A549 (cell line): ENCODE results near the gene ATG2A.

Experiments
- POLR2A ChIP-seq: IDR thresholded peaks from 2 replicates; pipeline ENCODE4 v1.6.1; 2012; ENCODE audit warnings: mild to moderate bottlenecking, low read length
- POLR2AphosphoS2 ChIP-seq: conservative IDR thresholded peaks from 2 replicates; pipeline ENCODE4 v1.6.1; 2012; ENCODE audit warnings: low read length, improper control_type of control experiment, inconsistent platforms
- TF ChIP-seq, protein P1 (sequence below): fragments of >200 bp; sonication (Bioruptor Twin); formaldehyde crosslinking; IDR thresholded peaks from 3 replicates; pipeline ENCODE4 v1.5.1; 2016
- TF ChIP-seq, protein P2 (sequence below): IDR thresholded peaks from 2 replicates; pipeline ENCODE4 v1.6.1; 2012

DNA sequence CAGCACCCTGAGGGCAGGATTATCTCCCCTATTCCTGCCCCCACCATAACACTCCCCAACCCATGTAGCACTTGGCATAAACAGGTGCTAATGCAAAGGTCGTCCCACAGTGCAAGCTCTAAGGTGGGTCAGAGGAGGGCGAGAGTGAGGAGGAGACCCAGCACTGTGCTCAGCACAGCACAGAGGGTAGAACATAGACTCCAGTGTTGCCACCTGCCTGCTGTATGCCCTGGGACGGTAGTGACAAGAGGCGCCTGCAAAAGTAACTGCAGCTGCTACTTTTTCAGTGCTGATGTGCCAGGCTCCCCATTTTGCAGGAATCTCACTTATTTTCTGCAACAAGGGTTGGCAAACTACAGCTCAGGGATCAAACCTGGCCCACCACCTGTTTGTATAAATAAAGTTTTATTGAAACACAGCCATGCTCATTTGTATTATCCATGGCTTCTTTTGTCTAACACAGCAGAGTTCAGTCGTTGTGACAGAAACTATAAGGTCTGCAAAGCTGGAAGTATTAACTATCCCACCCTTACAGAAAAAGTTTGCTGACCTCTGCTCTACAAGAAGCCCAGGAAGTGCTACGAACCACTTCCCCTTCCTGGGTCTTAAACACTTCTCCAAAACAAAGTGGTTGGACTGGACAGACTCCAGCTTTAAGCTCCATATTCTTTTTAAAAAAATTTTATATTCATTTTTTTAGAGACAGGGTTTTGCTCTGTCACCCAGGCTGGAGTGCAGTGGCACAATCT is 55.6 kb downstream of the ATG2A start:
- TF ChIP-seq POLR2A (no peak), POLR2AphosphoS2 (no peak)
- TF ChIP-seq, protein P1, sequence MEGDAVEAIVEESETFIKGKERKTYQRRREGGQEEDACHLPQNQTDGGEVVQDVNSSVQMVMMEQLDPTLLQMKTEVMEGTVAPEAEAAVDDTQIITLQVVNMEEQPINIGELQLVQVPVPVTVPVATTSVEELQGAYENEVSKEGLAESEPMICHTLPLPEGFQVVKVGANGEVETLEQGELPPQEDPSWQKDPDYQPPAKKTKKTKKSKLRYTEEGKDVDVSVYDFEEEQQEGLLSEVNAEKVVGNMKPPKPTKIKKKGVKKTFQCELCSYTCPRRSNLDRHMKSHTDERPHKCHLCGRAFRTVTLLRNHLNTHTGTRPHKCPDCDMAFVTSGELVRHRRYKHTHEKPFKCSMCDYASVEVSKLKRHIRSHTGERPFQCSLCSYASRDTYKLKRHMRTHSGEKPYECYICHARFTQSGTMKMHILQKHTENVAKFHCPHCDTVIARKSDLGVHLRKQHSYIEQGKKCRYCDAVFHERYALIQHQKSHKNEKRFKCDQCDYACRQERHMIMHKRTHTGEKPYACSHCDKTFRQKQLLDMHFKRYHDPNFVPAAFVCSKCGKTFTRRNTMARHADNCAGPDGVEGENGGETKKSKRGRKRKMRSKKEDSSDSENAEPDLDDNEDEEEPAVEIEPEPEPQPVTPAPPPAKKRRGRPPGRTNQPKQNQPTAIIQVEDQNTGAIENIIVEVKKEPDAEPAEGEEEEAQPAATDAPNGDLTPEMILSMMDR = no peak
- TF ChIP-seq, protein P2, sequence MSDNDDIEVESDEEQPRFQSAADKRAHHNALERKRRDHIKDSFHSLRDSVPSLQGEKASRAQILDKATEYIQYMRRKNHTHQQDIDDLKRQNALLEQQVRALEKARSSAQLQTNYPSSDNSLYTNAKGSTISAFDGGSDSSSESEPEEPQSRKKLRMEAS = no peak
